Kidney (tissue), 14 donors: ENCODE measurements around the gene ECHDC3. TPM values are rescaled to one million over a fixed set of nuclear protein-coding genes. Genes with fewer than 3 reads are reported as not detected.
A peak's percentile ranks its signal among the peaks of the same experiment; 100 is the strongest.

Experiments used
- DNase-seq, 5 donors: peaks; one replicate each; pipeline ENCODE4 v3.0.0-alpha.2; 2013 to 2020
- FAIRE-seq: peaks from 2 replicates; lab custom pipeline; 2012; peaks lifted over from hg19 to GRCh38; lab: Jason Lieb, UNC
- H3K27ac ChIP-seq, 2 donors: one replicate each; pipeline ENCODE4 v1.7.0; 2013; ENCODE audit warnings: low read depth in 2 of 2, low read length in 2 of 2, inconsistent platforms in 1 of 2
- H3K27me3 ChIP-seq: one replicate; pipeline ENCODE4 v1.7.1; 2013; ENCODE audit warnings: low read length, inconsistent platforms; ENCODE audit not compliant: control insufficient read depth, insufficient read depth
- H3K36me3 ChIP-seq, 3 donors: one replicate each; pipeline versions ENCODE4 v1.7.0 to v1.7.1; 2013; ENCODE audit warnings: low read length in 3 of 3, control low read depth in 1 of 3, inconsistent platforms in 1 of 3; ENCODE audit not compliant: insufficient read depth in 3 of 3, control insufficient read depth in 2 of 3
- H3K4me1 ChIP-seq, 3 donors: one replicate each; pipeline versions ENCODE4 v1.7.0 to v1.7.1; 2013; ENCODE audit warnings: low read length in 3 of 3, inconsistent platforms in 1 of 3, low read depth in 1 of 3; ENCODE audit not compliant: control insufficient read depth in 2 of 3, insufficient read depth in 2 of 3
- H3K4me3 ChIP-seq, 3 donors: one replicate each; pipeline versions ENCODE4 v1.7.0 to v1.8.1; 2013; ENCODE audit warnings: low read length in 3 of 3, control low read depth in 1 of 3, inconsistent platforms in 1 of 3
- H3K9ac ChIP-seq, 3 donors: one replicate each; pipeline versions ENCODE4 v1.7.0 to v1.7.1; 2013; ENCODE audit warnings: low read length in 3 of 3, control low read depth in 1 of 3, inconsistent platforms in 1 of 3
- H3K9me3 ChIP-seq, 3 donors: one replicate each; pipeline versions ENCODE4 v1.7.0 to v1.7.1; 2013; ENCODE audit warnings: low read length in 3 of 3, control low read depth in 1 of 3, inconsistent platforms in 1 of 3; ENCODE audit not compliant: control insufficient read depth in 2 of 3, insufficient read depth in 1 of 3
- CTCF ChIP-seq: IDR thresholded peaks from 3 replicates; pipeline ENCODE4 v1.5.1; 2012; ENCODE audit warnings: mild to moderate bottlenecking, moderate library complexity, borderline replicate concordance; ENCODE audit not compliant: insufficient read depth; ENCODE audit errors: extremely low read depth
- intact Hi-C: fragments of 100-400 bp; cut with DNase I; formaldehyde crosslinking; loops from one replicate; pipeline ENCODE4 v1.11.1; 2022
- polyA plus RNA-seq: library from polyadenylated mRNA; stranded (reverse); fragments of 350-450 nt; fragmentation: Illumina TruSeq; extraction: RNeasy Lipid Tissue Mini Kit (QIAGEN cat#74804); gene quantifications from one replicate; pipeline ENCODE4 v1.2.3, GENCODE V29; 2014; ENCODE audit warnings: low read depth, low replicate concordance; ENCODE audit not compliant: insufficient read depth
- total RNA-seq: library from RNA; stranded (reverse); fragmentation: NEBNext Ultra II Directional; extraction: Animal tissue kit (Norgen Biotek cat#: 25700); gene quantifications from one replicate; pipeline ENCODE4 v1.2.1, GENCODE V29; 2021
- donor health status: control.
- donor health status: control.
- donor health status: control.
- donor health status: control.
- donor health status: control.
- donor health status: DM: yes; HTN: yes; CAD: no.
- donor health status: Normal renal cell carcinoma (clear cell type).

The ECHDC3 gene
- total and polyA plus RNA-seq, 2 donors from 2014 or later: 32.4 to 132 TPM

GRCh38 chr10:11793762-11794479 is 51.7 kb downstream of the ECHDC3 start:
- Histone ChIP-seq H3K4me3 (no peak overlapping the region), H3K4me1 (no peaks in the 10 kb centered on the region), H3K27me3 (no peaks in the 10 kb centered on the region), H3K9me3 (no peaks in the 10 kb centered on the region), H3K36me3 (no peaks in the 10 kb centered on the region), H3K27ac (peak overlapping the region in 1 of 2 donors; percentile 5), H3K9ac (no peak overlapping the region)
- no peak for FAIRE-seq
- TF ChIP-seq CTCF: no peak
- DNase-seq: peak in 3 of 5 donors; percentile 38 to 68 (median 51)
- intact Hi-C loops: no loop called here

DNA sequence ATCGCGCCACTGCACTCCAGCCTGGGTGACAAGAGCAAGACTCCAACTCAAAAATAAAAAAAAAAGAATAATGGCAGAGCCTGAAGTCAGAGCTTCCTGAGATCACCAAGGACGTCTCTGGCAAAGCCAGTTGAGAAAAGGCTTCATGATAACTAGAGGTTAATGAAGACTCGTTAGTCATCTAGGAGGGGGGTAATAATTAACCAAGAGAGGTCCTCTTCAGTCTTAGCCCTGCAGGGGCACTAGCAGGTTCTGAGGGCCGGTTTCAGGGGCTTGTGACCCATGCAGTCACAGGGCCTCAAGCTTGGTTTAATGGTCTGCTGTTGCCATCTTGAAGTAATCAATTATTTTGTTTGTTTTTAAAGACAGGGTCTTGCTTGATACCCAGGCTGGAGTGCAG is 52.4 kb downstream of the ECHDC3 start:
- FAIRE-seq (no peak), DNase-seq (peak in 1 of 5 donors; percentile 30)
- Histone ChIP-seq H3K4me3 (no peak overlapping the region), H3K4me1 (no peaks in the 10 kb centered on the region), H3K36me3 (no peaks in the 10 kb centered on the region), H3K9ac (no peak overlapping the region), H3K27me3 (no peaks in the 10 kb centered on the region), H3K27ac (no peak overlapping the region), H3K9me3 (no peaks in the 10 kb centered on the region)
- TF ChIP-seq CTCF: no peak
- intact Hi-C loops: no loop called here

DNA sequence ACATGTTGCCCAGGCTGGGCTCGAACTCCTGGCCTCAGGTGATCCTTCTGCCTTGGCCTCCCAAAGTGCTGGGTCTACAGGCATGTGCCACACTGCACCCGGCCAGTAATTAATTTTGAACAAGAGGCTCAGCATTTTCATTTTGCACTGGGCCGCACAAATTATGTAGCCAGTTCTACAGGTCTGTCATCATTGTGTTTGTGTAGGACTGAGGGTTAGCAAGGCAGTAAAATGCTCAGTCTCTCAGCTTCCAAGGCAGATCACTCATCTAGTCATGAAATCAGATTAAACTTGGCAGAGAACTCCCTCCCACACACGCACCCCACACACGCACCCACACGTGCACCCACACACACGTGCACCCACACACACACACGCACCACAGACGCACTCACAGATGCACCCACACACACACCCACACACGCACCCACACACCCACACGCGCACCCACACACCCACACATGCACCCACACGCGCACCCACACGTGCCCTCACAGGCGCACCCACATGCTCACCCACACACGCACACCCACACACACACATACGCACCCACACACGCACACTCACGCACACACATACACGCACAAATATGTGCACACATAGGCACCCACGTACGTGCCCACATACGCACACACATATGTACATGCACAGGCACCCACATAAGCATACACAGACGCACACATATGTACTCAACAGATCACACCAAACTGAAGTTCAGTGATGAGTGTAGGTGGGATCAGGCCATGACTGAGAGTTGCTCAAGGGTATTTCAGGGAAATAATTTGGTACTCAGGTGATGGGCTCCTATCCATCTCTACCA is 53.1 kb downstream of the ECHDC3 start:
- FAIRE-seq (no peak), DNase-seq (no peak)
- Histone ChIP-seq H3K9ac (no peak overlapping the region), H3K4me1 (no peaks in the 10 kb centered on the region), H3K36me3 (no peaks in the 10 kb centered on the region), H3K4me3 (no peak overlapping the region), H3K27ac (no peak overlapping the region), H3K27me3 (no peaks in the 10 kb centered on the region), H3K9me3 (no peaks in the 10 kb centered on the region)
- intact Hi-C loops: no loop called here
- TF ChIP-seq CTCF: no peak
